ENCODE data around the gene ZNRD2.

ZNRD2 gene

GRCh38 chr11:65606876-65607613 is 36.8 kb downstream of the ZNRD2 start:
- in situ Hi-C loops (cut with HindIII; ENCODE audit: low sequenced_read_pairs) = no loop called here

- in situ Hi-C loops (cut with HindIII; ENCODE audit: low sequenced_read_pairs) = no loop called here
These were observed 37.5 kb downstream of the ZNRD2 start for GRCh38 chr11:65607614-65608426.

GRCh38 chr11:65609229-65609628 is 39.0 kb downstream of the ZNRD2 start:
- in situ Hi-C loops (cut with HindIII; ENCODE audit: low sequenced_read_pairs) = no loop called here

GRCh38 chr11:65609665-65610064 is 39.4 kb downstream of the ZNRD2 start:
- in situ Hi-C loops (cut with HindIII; ENCODE audit: low sequenced_read_pairs) = no loop called here

GRCh38 chr11:65610404-65610803 is 40.1 kb downstream of the ZNRD2 start:
- in situ Hi-C loops (cut with HindIII; ENCODE audit: low sequenced_read_pairs) = no loop called here

DNA sequence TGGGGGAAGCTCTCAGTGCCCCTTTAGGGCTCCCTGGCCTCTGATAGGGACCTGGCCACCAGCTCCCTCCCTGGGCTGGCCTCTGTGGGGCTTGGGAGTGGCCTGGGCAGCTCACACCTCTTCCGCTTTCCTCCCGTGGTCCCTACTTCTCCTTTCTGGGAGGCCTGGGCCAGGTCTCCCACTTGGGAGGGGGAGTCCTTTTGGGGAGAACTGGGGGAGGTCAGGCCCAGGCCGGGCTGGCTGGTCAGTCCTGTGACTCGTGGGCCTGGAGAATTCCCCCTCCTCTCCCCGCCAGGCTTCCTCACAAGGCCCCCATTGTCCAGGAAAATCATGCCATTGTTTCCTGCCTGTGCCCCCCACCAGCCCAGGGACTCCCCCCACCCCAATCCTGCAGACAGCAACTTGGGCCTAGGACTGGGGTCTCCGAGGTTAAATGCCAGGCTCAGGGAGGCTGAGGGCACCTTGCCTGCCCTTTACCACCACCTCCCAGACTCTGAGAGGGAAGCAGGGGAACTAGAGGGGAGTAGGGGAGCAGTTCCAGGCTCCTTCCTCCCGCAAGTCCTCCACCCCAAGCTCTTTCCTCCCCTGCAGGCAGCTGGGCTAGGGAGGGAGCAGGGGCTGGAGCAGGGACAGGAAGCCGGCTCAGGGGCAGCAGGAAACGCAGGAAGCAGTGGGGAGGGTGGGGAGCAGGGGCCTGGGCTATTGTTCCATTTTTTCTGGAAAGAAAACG is 40.9 kb downstream of the ZNRD2 start:
- in situ Hi-C loops (cut with HindIII; ENCODE audit: low sequenced_read_pairs) = no loop called here

DNA sequence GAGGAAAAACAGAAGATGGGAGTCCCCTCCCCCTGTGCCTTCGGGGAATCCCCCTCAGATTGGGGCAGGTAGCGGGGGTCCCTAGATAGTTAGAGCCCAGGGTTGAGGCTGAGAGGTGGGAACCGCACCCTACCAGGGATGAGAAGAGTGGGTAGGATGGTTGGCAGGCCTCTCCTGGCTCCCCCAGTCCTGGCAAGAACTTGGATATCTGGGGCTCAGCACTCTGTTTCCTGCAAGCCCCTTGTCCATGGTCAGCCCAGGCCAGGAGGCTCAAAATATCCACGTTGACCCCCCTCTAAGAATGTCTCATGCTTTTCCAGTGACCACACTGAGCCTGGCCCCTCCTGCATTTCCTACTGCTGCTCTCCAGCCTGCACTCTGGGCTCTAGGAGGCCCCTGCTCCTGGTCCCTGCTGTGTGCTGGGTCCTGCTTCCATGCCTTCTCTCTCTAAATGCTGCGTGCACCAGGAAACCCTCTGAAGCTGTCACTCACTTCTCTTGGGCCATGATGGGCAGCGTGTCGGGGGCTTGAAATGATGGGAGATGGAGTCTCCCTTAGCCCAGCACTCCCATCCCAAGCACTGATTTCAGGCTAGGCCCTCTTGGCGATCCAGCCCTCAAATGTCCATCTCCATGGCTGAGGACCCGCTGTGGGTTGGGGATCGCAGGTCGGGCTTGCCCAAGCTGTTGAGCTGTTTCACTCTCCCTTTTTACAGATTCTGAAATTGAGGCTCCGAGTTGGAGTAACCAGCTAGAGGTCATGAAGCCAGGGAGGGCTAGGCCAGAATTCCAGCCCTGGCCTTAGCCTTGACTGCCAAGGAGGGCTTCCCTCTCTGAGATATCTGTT is 41.7 kb downstream of the ZNRD2 start:
- in situ Hi-C loops (cut with HindIII; ENCODE audit: low sequenced_read_pairs) = no loop called here

DNA sequence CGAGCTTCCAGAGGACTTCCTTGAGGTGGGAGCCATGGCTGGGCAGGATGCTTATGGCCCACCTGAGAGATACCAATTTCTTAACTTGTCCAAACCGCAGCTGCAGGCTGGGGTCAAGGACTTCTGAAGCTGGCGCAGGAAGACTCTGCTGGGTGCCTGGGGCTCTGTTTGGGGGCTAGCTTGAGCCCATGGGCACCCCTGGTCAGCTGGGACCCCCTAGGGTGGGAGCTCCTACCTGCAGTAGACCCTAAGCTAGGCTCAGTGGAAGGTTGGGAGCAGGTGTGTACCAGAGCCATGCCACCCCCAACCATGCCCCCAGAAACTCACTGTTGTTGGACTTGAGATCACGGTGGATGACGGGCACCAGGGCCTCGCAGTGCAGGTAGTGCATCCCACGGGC is 42.4 kb downstream of the ZNRD2 start:
- in situ Hi-C loops (cut with HindIII; ENCODE audit: low sequenced_read_pairs) = no loop called here

GRCh38 chr11:65613091-65613928 is 43.0 kb downstream of the ZNRD2 start:
- in situ Hi-C loops (cut with HindIII; ENCODE audit: low sequenced_read_pairs) = no loop called here

DNA sequence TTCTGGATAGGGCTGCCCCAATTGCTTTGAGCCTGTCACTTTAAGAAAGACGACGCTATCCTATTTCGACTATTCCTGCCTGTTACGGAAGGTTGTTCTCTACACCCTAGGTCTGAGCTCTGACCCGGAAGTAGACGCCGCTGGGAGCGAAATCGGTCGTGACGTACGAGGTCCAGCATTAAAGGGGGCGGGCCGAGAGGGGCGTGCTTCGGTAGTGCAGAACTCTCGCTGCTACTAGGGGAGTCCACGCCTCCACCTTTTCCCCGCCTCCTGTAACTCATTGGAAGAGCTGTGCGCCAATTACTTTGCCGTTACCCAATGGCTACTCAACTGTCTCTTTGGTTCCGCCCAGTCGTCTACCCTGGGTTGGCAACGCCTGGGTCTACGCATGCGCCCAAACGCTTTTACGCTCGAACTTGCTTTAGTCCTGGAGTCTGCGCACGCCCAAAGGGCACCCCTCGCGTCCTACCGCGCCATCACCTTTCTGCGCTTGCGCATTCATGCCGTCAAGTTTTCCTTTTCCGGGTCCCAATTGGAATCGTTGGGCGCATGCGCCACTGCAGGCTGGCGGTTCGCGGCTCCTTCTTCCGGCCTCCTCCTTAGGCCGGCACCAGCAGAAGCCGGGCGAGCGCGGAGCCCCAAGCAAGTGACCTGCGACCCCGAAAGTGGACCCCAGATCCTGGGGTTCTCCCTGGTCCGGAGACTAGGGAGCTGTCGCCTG is 45.1 kb downstream of the ZNRD2 start, which contains the start of gene PCNX3:
Gene PCNX3, plus strand, starts transcription at position 548 of the 721 bp plus-strand sequence. CDS start 536 bp downstream, outside the sequence.
- in situ Hi-C loops (cut with HindIII; ENCODE audit: low sequenced_read_pairs) = no loop called here

- in situ Hi-C loops (cut with HindIII; ENCODE audit: low sequenced_read_pairs) = no loop called here
These were observed 45.8 kb downstream of the ZNRD2 start for GRCh38 chr11:65615950-65616574.

- in situ Hi-C loops (cut with HindIII; ENCODE audit: low sequenced_read_pairs) = no loop called here
These were observed 46.3 kb downstream of the ZNRD2 start for GRCh38 chr11:65616575-65617001.

DNA sequence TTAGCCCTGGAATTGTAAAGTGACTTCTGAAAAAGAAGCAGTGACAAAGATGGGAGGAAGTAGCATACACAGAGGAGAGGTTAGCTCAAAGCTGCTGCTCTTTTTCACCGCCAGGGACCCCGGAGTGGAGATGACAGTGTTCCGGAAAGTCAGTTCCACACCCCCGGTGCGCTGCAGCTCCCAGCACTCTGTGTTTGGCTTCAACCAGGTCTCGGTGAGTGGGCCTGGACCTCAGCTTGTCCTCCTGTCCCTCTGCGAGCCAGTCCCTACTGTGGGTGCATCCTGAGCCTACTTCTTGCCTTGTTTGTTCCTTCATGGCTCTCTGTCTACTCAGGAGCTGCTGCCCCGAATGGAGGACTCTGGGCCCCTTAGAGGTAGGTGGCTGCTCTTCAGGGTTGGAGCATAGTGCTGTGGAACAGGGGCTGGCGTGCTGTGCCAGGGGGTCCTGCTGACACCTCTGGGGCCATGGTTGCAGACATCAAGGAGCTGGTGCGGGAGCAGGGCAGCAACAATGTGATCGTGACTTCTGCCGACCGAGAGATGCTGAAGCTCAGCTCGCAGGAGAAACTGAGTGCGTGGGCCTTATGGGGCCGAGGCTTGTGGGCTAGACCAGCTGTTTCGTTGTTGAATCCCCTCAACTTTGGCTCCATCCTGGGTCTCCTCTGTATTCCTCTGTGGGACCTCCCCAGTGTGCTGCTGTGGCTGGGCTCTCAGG is 47.0 kb downstream of the ZNRD2 start:
- in situ Hi-C loops (cut with HindIII; ENCODE audit: low sequenced_read_pairs) = no loop called here

DNA sequence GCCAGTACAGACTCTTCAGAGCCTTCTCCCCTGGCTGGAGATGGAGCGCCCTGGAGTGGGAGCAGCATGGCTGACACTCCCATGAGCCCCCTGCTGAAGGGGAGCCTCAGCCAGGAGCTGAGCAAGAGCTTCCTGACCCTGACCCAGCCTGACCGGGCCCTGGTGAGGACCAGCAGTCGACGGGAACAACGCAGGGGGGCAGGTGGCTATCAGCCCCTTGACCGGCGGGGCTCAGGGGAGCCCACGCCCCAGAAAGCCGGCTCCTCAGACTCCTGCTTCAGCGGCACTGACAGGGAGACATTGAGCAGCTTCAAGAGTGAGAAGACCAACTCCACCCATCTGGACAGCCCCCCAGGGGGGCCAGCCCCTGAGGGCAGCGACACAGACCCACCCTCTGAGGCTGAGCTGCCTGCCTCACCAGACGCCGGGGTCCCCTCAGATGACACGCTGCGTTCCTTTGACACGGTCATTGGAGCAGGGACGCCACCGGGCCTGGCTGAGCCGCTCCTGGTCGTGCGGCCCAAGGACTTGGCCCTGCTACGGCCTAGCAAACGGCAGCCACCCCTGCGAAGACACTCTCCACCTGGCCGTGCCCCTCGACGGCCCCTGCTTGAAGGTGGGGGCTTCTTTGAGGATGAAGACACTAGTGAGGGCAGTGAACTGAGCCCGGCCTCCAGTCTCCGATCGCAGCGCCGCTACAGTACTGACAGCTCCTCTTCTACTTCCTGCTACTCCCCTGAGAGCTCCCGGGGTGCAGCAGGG is 47.9 kb downstream of the ZNRD2 start:
- in situ Hi-C loops (cut with HindIII; ENCODE audit: low sequenced_read_pairs) = no loop called here

- in situ Hi-C loops (cut with HindIII; ENCODE audit: low sequenced_read_pairs) = no loop called here
These were observed 48.5 kb downstream of the ZNRD2 start for GRCh38 chr11:65618763-65619162.

GRCh38 chr11:65619281-65619928 is 49.1 kb downstream of the ZNRD2 start:
- in situ Hi-C loops (cut with HindIII; ENCODE audit: low sequenced_read_pairs) = no loop called here

DNA sequence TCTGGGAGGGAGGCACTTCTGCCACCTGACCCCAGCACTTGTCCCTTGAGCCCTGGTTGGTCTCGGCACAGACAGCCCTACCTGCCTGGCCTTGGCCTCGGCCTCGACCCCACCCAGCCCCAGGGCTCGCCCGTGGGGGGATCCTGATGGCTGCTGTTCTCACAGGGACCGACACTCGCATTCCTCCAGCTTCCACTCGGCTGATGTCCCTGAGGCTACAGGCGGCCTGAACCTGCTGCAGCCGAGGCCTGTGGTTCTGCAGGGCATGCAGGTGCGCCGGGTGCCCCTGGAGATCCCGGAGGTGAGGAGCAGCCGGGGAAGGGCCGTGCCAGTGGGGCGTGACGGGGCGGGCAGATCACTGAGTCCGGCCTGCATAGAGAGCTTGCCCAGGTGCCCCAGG is 50.4 kb downstream of the ZNRD2 start:
- in situ Hi-C loops (cut with HindIII; ENCODE audit: low sequenced_read_pairs) = no loop called here
